Activated T-cell treated with anti-CD3 and anti-CD28 coated beads, Interleukin-2, amount 50 U/mL, for 1 hour (primary cell): Measurements from ENCODE around the gene CD47.

ENCODE experiments used
- DNase-seq: peaks from one replicate; pipeline ENCODE4 v3.0.0-alpha.2; 2020

Gene CD47

GRCh38 chr3:108046247-108046646 lies 44.6 kb downstream of the CD47 start:
- no peak for DNase-seq

GRCh38 chr3:108044699-108045098 lies 46.1 kb downstream of the CD47 start:
- DNase-seq: no peak

DNA sequence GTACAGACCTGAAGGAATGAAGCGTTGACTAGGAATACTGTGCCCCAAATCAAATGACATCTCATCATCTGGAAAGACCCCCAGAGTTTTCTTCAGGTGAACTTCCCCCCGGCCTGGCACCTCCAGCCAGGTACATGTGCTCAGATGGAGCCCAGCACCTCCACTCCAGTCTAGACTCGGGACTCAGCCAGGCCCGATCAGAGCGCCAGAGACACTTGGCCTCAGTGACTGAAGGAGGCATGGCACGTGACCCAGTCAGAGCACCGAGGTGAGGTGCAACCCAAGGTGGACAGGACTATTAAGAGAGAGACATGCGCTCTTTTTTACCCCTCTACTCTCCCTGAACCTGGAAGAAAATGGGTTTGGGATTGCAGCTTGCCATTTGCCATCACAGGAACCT lies 48.5 kb downstream of the CD47 start:
- DNase-seq: no peak

DNA sequence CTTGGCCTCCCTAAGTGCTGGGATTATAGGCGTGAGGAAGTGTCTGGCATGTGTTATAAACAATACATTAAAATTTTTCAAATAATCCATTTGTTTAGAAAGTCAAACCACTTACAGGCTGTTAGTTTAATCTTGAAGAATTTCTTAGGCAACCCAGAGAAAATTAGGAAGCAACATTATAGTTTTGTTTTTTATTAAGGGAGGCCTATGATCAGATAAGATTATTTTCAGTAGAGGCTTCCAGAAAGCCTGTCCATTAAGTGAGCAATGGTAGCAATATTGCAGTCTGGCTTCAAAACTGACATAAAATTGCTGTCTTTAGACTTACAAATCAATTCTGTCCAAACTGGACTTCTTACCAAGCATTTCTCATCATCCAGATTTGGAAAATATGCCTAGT lies 49.6 kb downstream of the CD47 start:
- DNase-seq: no peak

DNA sequence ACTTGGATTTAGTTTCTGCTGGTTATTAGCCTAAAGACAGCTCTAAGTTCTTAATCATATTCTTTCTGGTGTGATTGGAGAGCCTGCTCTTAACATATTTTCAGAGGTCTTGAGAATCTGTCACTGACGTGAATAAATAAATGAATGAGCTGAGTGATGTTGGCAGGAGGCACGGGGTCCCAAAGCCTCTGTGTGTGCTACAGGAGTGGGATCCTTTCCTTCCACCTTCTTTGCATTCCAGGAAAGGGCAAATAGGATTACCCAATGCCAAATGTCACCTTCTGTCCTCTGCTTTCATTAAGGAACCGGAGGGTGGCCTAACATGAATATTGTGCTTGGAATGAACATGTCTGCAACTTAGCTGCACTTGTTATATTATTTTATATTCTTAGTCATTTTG lies 53.1 kb downstream of the CD47 start:
- no peak for DNase-seq

GRCh38 chr3:108036984-108037741 lies 53.7 kb downstream of the CD47 start:
- no peak for DNase-seq

DNA sequence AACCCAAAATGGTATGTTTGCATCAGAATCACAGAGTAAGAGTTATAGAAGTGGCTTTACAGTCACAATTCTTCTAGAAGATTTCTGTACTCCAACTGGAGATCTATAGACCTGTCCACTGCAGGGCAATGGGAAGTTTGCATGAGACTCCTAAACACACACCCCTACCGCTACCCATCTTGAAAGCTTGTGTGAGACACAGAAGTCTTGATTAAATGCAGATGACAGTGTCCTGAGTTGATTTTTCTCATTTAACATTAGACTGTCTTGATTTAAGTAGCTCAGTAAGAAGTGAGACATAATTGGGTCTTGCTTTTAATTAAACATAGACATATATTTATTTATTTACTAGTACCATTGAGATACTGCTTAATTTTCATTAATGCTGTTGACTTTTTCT lies 54.4 kb downstream of the CD47 start:
- no peak for DNase-seq

DNA sequence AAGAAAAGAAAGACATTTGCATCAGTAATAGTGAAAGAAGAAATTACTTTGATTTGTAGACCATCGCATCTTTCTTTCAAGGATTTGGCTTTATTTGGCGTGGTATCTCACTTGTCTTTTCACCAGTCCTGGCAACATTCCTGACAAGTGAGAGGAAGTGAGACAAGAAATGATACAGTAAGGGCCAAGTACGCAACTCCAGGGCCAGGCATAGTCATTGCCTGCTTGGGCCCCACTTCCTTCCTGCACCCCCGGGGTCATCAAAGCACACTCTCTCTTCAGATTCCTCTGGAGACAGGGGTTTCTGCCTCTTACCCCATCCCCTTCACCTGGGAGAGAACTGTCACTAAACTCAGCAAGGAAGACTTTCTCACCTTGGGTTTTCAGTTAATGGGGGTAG lies 55.1 kb downstream of the CD47 start:
- no peak for DNase-seq

GRCh38 chr3:108031895-108032294 lies 58.9 kb downstream of the CD47 start:
- DNase-seq: no peak

- no peak for DNase-seq
These were observed 59.9 kb downstream of the CD47 start for GRCh38 chr3:108030960-108031359.

- DNase-seq: no peak
These were observed 61.4 kb downstream of the CD47 start for GRCh38 chr3:108029466-108029865.

- no peak for DNase-seq
These were observed 61.9 kb downstream of the CD47 start for GRCh38 chr3:108028896-108029295.

DNA sequence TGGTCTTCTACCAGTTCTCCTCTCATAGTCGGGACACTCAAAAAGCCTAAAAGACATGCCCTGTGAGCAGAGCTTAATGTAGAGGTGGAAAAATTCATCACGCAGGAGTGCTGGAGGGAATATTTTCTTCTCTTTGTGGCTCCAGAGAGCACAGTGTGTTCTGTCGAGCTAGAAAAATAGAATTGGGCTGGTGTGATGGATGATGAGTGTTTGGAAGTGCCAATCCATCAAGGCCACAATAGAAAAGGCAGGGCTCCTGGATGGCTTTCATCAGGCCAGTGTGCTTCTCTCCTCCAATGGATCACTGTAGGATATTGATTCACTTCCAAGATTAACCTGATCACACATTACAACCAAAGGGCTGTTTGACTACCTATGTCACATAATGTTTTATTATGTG lies 65.7 kb downstream of the CD47 start:
- no peak for DNase-seq

DNA sequence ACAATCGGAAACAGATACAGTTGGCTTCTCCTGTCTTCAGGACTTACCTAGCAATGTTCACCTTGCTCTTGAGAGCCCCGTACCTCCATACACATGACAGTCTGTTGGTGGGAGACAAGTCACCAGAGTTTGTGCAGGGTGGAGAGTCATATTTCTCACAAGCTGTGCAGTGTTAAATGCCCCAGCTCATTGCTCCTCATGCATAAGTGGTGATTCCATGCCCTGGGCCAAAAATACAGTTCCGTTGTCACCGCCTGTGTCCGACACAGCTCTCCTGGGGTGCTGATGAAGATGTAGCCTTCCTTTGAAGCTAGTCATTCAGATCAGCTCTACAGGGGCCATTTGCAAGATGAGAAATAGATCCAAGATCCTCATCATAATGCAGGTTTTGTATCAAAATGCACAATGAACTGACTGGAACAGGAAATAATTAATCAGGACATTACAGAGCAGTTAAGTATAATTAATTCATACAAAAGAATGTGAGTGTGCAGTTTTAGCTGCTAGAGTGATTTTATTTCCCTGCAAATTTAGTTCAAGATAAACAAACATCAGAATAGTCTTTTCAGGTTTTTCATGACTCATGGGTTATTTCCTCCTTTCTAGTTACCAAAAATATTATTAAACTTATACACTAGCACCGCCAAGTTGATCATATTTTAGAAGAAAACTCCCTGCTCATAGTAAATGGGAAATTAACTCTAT lies 66.5 kb downstream of the CD47 start:
- no peak for DNase-seq

DNA sequence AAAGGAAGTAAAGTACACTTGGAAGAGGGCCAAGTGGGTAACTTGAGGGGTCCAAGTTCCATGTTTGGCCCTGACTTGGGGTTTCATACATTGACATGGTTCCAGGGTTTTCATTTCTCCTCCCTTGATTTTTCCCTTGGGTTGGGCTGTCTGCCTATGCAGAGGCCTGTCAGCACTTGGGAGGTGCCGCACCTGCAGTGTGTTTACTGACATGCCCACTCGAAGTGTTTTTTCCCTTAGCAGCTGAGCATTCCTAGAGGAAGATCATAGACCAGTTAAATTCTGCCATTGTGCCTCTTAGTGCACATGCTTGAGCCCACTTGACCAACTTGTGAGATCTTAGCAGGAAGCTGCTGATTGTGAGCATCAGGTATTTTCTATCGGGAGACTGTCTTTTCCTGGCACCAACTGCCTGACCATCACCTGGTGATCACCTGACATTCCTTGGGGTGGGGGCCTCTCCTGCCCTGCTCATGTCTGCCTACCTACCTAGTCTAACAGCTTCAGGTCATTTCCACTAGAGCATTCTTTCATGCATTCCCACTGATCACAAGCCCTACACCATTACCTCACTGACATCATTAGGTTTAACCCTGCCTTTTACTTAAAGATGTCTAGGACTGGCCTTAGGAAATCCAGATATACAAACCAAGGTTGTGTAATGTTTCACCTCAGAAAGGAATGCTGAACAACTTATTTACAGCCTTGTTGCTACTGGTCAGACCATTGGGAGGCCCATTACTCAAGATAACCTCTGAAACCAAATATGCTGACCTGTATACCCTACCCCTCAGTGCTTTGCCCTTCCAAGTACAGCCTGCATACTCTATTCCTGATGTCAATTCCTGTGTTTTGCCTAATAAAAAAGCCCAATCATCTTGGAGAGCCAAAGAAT lies 68.3 kb downstream of the CD47 start:
- DNase-seq: no peak

GRCh38 chr3:108021533-108021932 lies 69.3 kb downstream of the CD47 start:
- no peak for DNase-seq

DNA sequence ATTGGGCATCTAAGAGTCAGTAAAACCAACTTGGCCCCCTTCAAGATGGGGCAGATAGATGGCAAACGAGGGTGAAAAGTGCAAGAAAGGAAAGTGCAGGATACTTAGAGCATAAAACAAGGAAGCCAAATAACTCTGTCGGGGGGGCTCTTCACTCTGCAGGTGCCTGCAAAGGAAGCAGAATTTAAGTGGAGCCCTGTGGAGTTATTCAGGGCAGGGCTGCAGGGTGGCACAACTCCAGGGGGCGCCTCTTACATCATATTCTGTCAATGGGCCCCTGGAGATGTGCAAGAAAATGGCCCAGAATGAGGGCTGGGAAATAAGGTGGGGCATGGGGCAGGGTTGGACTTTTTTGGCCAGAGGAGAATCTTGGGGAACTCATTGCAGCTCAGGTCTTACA lies 69.7 kb downstream of the CD47 start:
- no peak for DNase-seq

DNA sequence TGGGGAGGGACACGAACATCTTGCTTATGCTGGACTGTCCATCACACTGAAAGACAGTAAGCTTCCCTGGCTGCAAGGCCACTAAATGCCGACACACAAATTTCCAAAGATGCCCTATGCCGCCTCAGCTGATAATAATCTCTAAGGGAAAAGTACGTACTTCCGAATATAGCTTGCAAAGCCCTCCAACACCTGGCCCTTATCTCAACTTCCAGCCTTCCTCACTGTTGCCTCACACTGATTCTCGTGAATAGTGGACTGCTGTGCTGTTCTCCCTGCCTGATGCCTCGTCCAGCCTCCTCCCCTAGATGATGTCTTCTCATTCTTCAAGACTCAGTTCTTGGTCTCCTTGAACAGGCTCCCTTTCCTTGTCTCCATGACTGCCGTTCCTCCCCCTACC lies 72.3 kb downstream of the CD47 start:
- DNase-seq: no peak

DNA sequence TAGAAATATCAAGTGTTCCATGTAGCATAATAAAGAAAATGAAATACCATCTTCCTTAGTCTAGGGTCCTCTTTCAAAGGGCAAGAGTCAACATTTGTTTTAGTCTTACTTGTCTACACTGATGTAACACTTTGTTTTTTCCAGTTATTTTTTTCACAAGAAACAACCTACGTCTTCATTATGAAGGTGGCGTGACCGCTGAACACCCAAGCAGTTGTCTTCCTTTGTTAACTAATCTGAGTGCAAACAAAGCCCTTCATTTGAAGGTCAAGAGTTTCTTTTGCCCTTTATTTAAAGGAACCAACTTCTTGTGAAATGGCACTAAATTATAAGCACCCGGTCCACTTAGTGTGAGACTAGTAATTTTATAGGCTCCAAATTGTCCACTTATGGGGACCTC lies 73.2 kb downstream of the CD47 start:
- no peak for DNase-seq

GRCh38 chr3:108014943-108015342 lies 75.9 kb downstream of the CD47 start:
- DNase-seq: no peak

GRCh38 chr3:108013141-108014055 lies 77.4 kb downstream of the CD47 start:
- DNase-seq: no peak

DNA sequence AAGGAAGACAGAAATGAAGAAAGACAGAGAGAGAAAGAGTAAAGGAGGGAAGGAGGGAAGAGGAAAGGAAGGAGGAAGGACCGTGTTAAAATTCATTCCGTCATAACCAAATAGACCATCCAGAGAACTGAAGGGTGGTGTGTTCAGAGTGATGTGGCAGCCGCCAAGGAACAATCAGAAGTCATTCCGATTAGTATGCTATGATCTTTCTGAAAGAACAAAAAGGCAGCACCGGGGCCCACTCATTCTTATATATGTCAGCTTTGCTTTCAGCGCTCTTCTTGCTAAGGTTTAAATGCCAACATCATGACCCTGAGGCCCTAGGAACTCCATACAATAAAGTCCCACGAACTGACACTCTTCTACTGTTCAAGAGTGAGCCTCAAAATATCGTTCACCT lies 78.5 kb downstream of the CD47 start:
- DNase-seq: no peak

DNA sequence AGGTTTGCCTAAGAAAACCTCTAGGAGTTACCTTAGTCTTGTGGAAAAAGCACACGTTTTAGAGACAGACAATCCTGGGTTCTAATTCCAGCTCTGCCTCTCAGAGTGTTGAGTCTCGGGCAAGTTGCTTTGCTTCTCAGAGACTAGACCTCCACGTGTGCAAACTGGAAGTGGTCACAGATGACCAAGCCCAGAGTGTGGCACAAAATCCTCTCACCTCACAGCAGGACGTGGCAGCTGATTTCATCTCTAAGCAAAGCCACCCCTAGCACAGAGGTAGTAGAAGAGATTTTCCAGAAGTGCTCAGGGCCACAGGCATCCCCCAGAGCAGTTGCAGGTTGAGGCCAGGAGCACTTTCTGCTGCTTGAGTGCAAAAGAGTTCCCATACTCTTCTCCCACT lies 79.2 kb downstream of the CD47 start:
- DNase-seq: no peak
